RPMI8226 (cell line): ENCODE measurements around the gene CPPED1.

Experiments used
- DNase-seq: peaks from one replicate; pipeline ENCODE4 v3.0.0-alpha.2; 2015

The CPPED1 gene

GRCh38 chr16:12677502-12677901 is 126.2 kb downstream of the CPPED1 start:
- no peak for DNase-seq

GRCh38 chr16:12675852-12676251 is 127.8 kb downstream of the CPPED1 start:
- no peak for DNase-seq

GRCh38 chr16:12675046-12675445 is 128.6 kb downstream of the CPPED1 start:
- no peak for DNase-seq

GRCh38 chr16:12674524-12674923 is 129.2 kb downstream of the CPPED1 start:
- DNase-seq, result no peak

GRCh38 chr16:12674071-12674470 is 129.6 kb downstream of the CPPED1 start:
- DNase-seq, result no peak

- no peak for DNase-seq
Observed at GRCh38 chr16:12673466-12673865, 130.2 kb downstream of the CPPED1 start.

- no peak for DNase-seq
Observed at GRCh38 chr16:12672986-12673385, 130.7 kb downstream of the CPPED1 start.

- DNase-seq, result no peak
Observed at GRCh38 chr16:12669908-12670307, 133.8 kb downstream of the CPPED1 start.

- DNase-seq, result no peak
Observed at GRCh38 chr16:12667909-12668308, 135.8 kb downstream of the CPPED1 start.

GRCh38 chr16:12664164-12664733 is 139.4 kb downstream of the CPPED1 start:
- no peak for DNase-seq

GRCh38 chr16:12661656-12662172 is 142.0 kb downstream of the CPPED1 start:
- DNase-seq, result peak; percentile 77

- no peak for DNase-seq
Observed at GRCh38 chr16:12659871-12660270, 143.8 kb downstream of the CPPED1 start.

- no peak for DNase-seq
Observed at GRCh38 chr16:12658506-12658905, 145.2 kb downstream of the CPPED1 start.

GRCh38 chr16:12655537-12655936 is 148.2 kb downstream of the CPPED1 start:
- DNase-seq, result no peak

- no peak for DNase-seq
Observed at GRCh38 chr16:12653820-12654392, 149.8 kb downstream of the CPPED1 start.

- no peak for DNase-seq
Observed at GRCh38 chr16:12652924-12653323, 150.8 kb downstream of the CPPED1 start.

GRCh38 chr16:12651765-12652512 is 151.7 kb downstream of the CPPED1 start:
- no peak for DNase-seq

- DNase-seq, result no peak
Observed at GRCh38 chr16:12649356-12649755, 154.3 kb downstream of the CPPED1 start.

GRCh38 chr16:12646490-12647274 is 157.0 kb downstream of the CPPED1 start:
- peak; percentile 63 for DNase-seq

GRCh38 chr16:12646098-12646489 is 157.6 kb downstream of the CPPED1 start:
- no peak for DNase-seq

- no peak for DNase-seq
Observed at GRCh38 chr16:12643034-12643455, 160.6 kb downstream of the CPPED1 start.

- DNase-seq, result no peak
Observed at GRCh38 chr16:12639044-12639443, 164.6 kb downstream of the CPPED1 start.

GRCh38 chr16:12637002-12637401 is 166.7 kb downstream of the CPPED1 start:
- no peak for DNase-seq
